A549 (cell line): ENCODE data around the gene ECI1. TPM values are rescaled to one million over a fixed set of nuclear protein-coding genes. Genes with fewer than 3 reads are reported as not detected.

Experiments used
- ATAC-seq, 2 experiments: fragments of 200-7000 bp in 1 of 2; fragments of >200 bp in 1 of 2; cut with Nextera tagmentation in 1 of 2; cut with Tn5 transposase in 1 of 2; 3 replicates each; pipeline versions ENCODE4 v1.8.0 to v1.9.1; 2018 to 2020; ENCODE audit warnings: mild to moderate bottlenecking in 1 of 2, moderate library complexity in 1 of 2
- CTCF ChIA-PET: fragments of 300-600 bp; sonication (Branson Sonifier 250); formaldehyde crosslinking; extraction: SDS; loops from one replicate; lab custom pipeline; 2021; ENCODE audit warnings: antibody characterized with exemption, inconsistent platforms; lab: Yijun Ruan, JAX
- POLR2A ChIA-PET: fragments of 350-600 bp; formaldehyde crosslinking; extraction: SDS; loops from one replicate; lab custom pipeline; 2021; ENCODE audit warnings: antibody characterized with exemption, inconsistent platforms; lab: Yijun Ruan, JAX
- DNase-seq, 2 experiments: peaks; one replicate each; pipeline versions ENCODE4 v3.0.0 to v3.0.0-alpha.2; 2011 to 2016; ENCODE audit warnings: low read depth in 1 of 2, low spot score in 1 of 2
- FAIRE-seq: peaks from 2 replicates; lab custom pipeline; 2011; peaks lifted over from hg19 to GRCh38; lab: Jason Lieb, UNC
- H3K27ac ChIP-seq, 2 experiments: fragments of >200 bp; sonication (Bioruptor Twin); formaldehyde crosslinking; 3 replicates each; pipeline ENCODE4 v1.5.1; 2016 to 2017
- H3K4me1 ChIP-seq: fragments of >200 bp; sonication (Bioruptor Twin); formaldehyde crosslinking; 3 replicates; pipeline ENCODE4 v1.6.1; 2016
- H3K4me2 ChIP-seq: fragments of >200 bp; sonication (Bioruptor Twin); formaldehyde crosslinking; 3 replicates; pipeline ENCODE4 v1.6.1; 2016
- H3K4me3 ChIP-seq: fragments of >200 bp; sonication (Bioruptor Twin); formaldehyde crosslinking; 3 replicates; pipeline ENCODE4 v1.5.1; 2016
- H3K9me3 ChIP-seq: fragments of >200 bp; sonication (Bioruptor Twin); formaldehyde crosslinking; 3 replicates; pipeline ENCODE4 v1.6.1; 2016
- CBX8 ChIP-seq: fragments of 200-600 bp; sonication (generic); IDR thresholded peaks from 2 replicates; pipeline ENCODE4 v1.6.1; 2016
- CEBPB ChIP-seq, 2 experiments: fragments of >200 bp in 1 of 2; sonication (Bioruptor Twin) in 1 of 2; formaldehyde crosslinking in 1 of 2; IDR thresholded peaks; 2 replicates each; pipeline ENCODE4 v1.6.1; 2012 to 2016
- CHD2 ChIP-seq: fragments of 150-350 bp; IDR thresholded peaks from 2 replicates; pipeline ENCODE4 v1.6.1; 2014; ENCODE audit warnings: low read length; ENCODE audit not compliant: partially characterized antibody
- CTCF ChIP-seq: fragments of >200 bp; sonication (Bioruptor Twin); formaldehyde crosslinking; IDR thresholded peaks from 3 replicates; pipeline ENCODE4 v1.5.1; 2016
- EHF ChIP-seq: fragments of 250-450 bp; sonication (Bioruptor Pico); IDR thresholded peaks from 2 replicates; pipeline ENCODE4 v1.5.0; 2020; ENCODE audit warnings: mild to moderate bottlenecking
- FOSB ChIP-seq: fragments of 250-450 bp; sonication (Bioruptor Pico); IDR thresholded peaks from 2 replicates; pipeline ENCODE4 v1.5.0; 2020; ENCODE audit warnings: mild to moderate bottlenecking, moderate library complexity
- FOXS1 ChIP-seq: fragments of 250-450 bp; sonication (Bioruptor Pico); IDR thresholded peaks from 2 replicates; pipeline ENCODE4 v1.5.0; 2020; ENCODE audit warnings: mild to moderate bottlenecking, moderate library complexity
- GATA3 ChIP-seq: IDR thresholded peaks from 2 replicates; pipeline ENCODE4 v1.6.1; 2012; ENCODE audit warnings: borderline replicate concordance
- HOXA7 ChIP-seq: fragments of 250-450 bp; sonication (Bioruptor Pico); IDR thresholded peaks from 2 replicates; pipeline ENCODE4 v1.5.0; 2020; ENCODE audit warnings: mild to moderate bottlenecking, moderate library complexity
- HOXB5 ChIP-seq: fragments of 250-450 bp; sonication (Bioruptor Pico); IDR thresholded peaks from 2 replicates; pipeline ENCODE4 v1.5.0; 2020; ENCODE audit warnings: mild to moderate bottlenecking, moderate library complexity
- KDM5A ChIP-seq: fragments of 200-600 bp; sonication (generic); IDR thresholded peaks from 2 replicates; pipeline ENCODE4 v1.6.1; 2016; ENCODE audit warnings: antibody characterized with exemption, mild to moderate bottlenecking
- MYC ChIP-seq: IDR thresholded peaks from 2 replicates; pipeline ENCODE4 v1.6.1; 2012; ENCODE audit warnings: mild to moderate bottlenecking, inconsistent platforms, low read length, improper control_type of control experiment, borderline replicate concordance
- NR3C1 ChIP-seq: fragments of >200 bp; sonication (Bioruptor Twin); formaldehyde crosslinking; IDR thresholded peaks from 3 replicates; pipeline ENCODE4 v1.6.1; 2017
- POLR2A ChIP-seq: IDR thresholded peaks from 2 replicates; pipeline ENCODE4 v1.6.1; 2012; ENCODE audit warnings: mild to moderate bottlenecking, low read length
- RAD21 ChIP-seq, 2 experiments: fragments of >200 bp in 1 of 2; sonication (Bioruptor Twin) in 1 of 2; formaldehyde crosslinking in 1 of 2; IDR thresholded peaks in 1 of 2; conservative IDR thresholded peaks in 1 of 2; 2 replicates in 1 of 2; 3 replicates in 1 of 2; pipeline ENCODE4 v1.6.1; 2012 to 2018; ENCODE audit warnings: inconsistent platforms in 1 of 2
- RARB ChIP-seq: fragments of 250-450 bp; sonication (Bioruptor Pico); IDR thresholded peaks from 2 replicates; pipeline ENCODE4 v1.8.0; 2021; ENCODE audit warnings: mild to moderate bottlenecking, moderate library complexity
- RCOR1 ChIP-seq: fragments of 150-350 bp; IDR thresholded peaks from 2 replicates; pipeline ENCODE4 v1.6.1; 2014; ENCODE audit warnings: antibody characterized with exemption, low read length, low read depth
- SMC3 ChIP-seq: fragments of >200 bp; sonication (Bioruptor Twin); formaldehyde crosslinking; IDR thresholded peaks from 3 replicates; pipeline ENCODE4 v1.6.1; 2018; ENCODE audit warnings: inconsistent platforms
- ZNF302 ChIP-seq: fragments of 250-450 bp; sonication (Bioruptor Pico); IDR thresholded peaks from 2 replicates; pipeline ENCODE4 v1.9.0; 2021; ENCODE audit warnings: inconsistent platforms, mild to moderate bottlenecking, moderate library complexity
- ZSCAN20 ChIP-seq: fragments of 250-450 bp; sonication (Bioruptor Pico); IDR thresholded peaks from 2 replicates; pipeline ENCODE4 v1.8.0; 2022; ENCODE audit warnings: mild to moderate bottlenecking, moderate library complexity
- WGBS: methylation state at CpG from one replicate; pipeline ENCODE4 v1.1.6; 2017; ENCODE audit errors: missing lambda C conversion rate; 5-methylcytosine and 5-hydroxymethylcytosine counted together
- polyA plus RNA-seq, 4 experiments: library from polyadenylated mRNA; depleted of rRNA in 3 of 4; stranded (reverse); fragments of >200 nt; fragmentation: RNase III in 1 of 4; extraction: RNeasy Plus Mini Kit Qiagen cat#74134 plus additional on column Dnase treatment in 1 of 4; gene quantifications; 2 replicates in 3 of 4; 3 replicates in 1 of 4; pipeline ENCODE4 v1.2.3, GENCODE V29; 2011 to 2017
- TF ChIP-seq, protein P1 (sequence below): fragments of >200 bp; sonication (Bioruptor Twin); formaldehyde crosslinking; IDR thresholded peaks from 2 replicates; pipeline ENCODE4 v1.6.1; 2016
- TF ChIP-seq, protein P2 (sequence below): IDR thresholded peaks from 2 replicates; pipeline ENCODE4 v1.6.1; 2012
- TF ChIP-seq, protein P3 (sequence below): fragments of >200 bp; sonication (Bioruptor Twin); formaldehyde crosslinking; IDR thresholded peaks from 3 replicates; pipeline ENCODE4 v1.6.1; 2016

ECI1 gene
- polyA plus RNA-seq, 2 of the 4 experiments (the other 2 are of a cell fraction), result 41.5 to 47.9 TPM

- ChIA-PET CTCF (no interaction called here), POLR2A (no interaction called here)
- Histone ChIP-seq H3K4me1 (no peaks in the 10 kb centered on the region), H3K4me2 (no peak overlapping the region), H3K27ac (no peak overlapping the region), H3K9me3 (no peaks in the 10 kb centered on the region), H3K4me3 (no peak overlapping the region)
- DNase-seq (no peak), FAIRE-seq (no peak), ATAC-seq (no peak)
- WGBS, result 87% methylated on average over 10 of the region's 26 CpGs
- TF ChIP-seq, protein P1, sequence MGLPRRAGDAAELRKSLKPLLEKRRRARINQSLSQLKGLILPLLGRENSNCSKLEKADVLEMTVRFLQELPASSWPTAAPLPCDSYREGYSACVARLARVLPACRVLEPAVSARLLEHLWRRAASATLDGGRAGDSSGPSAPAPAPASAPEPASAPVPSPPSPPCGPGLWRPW, result no peak
- TF ChIP-seq CEBPB (IDR thresholded peaks at IDR 0.05) (no peak), RAD21 (conservative IDR thresholded peaks at IDR 0.05 in 1 of 2, IDR thresholded peaks at IDR 0.05 in 1 of 2) (no peak), ZSCAN20 (CRISPR knock-in tag) (no peak), FOSB (CRISPR knock-in tag) (no peak), KDM5A (no peak), POLR2A (no peak), NR3C1 (no peak), EHF (CRISPR knock-in tag) (no peak), GATA3 (no peak), HOXB5 (CRISPR knock-in tag) (no peak), CTCF (no peak), SMC3 (no peak), HOXA7 (CRISPR knock-in tag) (no peak), CHD2 (no peak), RARB (CRISPR knock-in tag) (no peak), FOXS1 (CRISPR knock-in tag) (no peak)
- TF ChIP-seq, protein P2, sequence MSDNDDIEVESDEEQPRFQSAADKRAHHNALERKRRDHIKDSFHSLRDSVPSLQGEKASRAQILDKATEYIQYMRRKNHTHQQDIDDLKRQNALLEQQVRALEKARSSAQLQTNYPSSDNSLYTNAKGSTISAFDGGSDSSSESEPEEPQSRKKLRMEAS, result no peak
Observed at GRCh38 chr16:2282866-2283555, 31.6 kb upstream of the ECI1 start.

DNA sequence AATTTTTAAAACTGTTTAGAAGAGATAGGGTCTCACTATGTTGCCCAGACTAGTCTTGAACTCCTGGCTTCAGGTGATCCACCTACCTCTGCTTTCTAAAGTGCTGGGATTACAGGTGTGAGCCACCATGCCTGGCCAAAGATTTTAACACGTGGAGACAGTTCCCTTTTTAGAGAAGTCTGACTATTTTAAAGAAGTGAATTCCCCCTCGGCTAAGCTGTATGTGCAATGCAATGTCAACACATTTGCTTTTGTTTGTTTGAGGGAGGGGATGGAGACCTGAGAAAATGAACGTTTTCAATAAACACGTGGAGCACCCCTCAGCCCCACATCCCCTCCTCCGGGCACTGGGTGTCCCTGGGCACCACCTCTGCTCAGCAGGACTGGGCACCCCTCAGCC lies 30.9 kb upstream of the ECI1 start:
- no peak for DNase-seq
- CTCF ChIA-PET, result interaction anchor here (1.1 to 1.2 kb wide), 2 partner anchors 9 to 192 kb away, joined by 4 read pairs; partner anchors contain the start of gene TBC1D24
- no peak overlapping the region for H3K4me2 ChIP-seq
- H3K4me1 ChIP-seq, result no peaks in the 10 kb centered on the region
- POLR2A ChIA-PET, result no interaction called here
- 54% methylated on average over 4 of the region's 5 CpGs for WGBS
- no peak for FAIRE-seq
- H3K9me3 ChIP-seq, result no peaks in the 10 kb centered on the region
- TF ChIP-seq FOSB (CRISPR knock-in tag), result no peak
- TF ChIP-seq CHD2, result no peak
- no peak for TF ChIP-seq MYC
- no peak for TF ChIP-seq RAD21 (conservative IDR thresholded peaks at IDR 0.05 in 1 of 2, IDR thresholded peaks at IDR 0.05 in 1 of 2)
- no peak for TF ChIP-seq POLR2A
- TF ChIP-seq, protein P2, result no peak
- no peak for TF ChIP-seq CBX8
- no peak for TF ChIP-seq RCOR1
- no peak for TF ChIP-seq HOXB5 (CRISPR knock-in tag)
- TF ChIP-seq, protein P3, sequence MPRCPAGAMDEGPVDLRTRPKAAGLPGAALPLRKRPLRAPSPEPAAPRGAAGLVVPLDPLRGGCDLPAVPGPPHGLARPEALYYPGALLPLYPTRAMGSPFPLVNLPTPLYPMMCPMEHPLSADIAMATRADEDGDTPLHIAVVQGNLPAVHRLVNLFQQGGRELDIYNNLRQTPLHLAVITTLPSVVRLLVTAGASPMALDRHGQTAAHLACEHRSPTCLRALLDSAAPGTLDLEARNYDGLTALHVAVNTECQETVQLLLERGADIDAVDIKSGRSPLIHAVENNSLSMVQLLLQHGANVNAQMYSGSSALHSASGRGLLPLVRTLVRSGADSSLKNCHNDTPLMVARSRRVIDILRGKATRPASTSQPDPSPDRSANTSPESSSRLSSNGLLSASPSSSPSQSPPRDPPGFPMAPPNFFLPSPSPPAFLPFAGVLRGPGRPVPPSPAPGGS, result no peak
- no peak for TF ChIP-seq ZNF302 (CRISPR knock-in tag)
- H3K27ac ChIP-seq, result no peak overlapping the region
- no peak for ATAC-seq
- H3K4me3 ChIP-seq, result no peak overlapping the region
